Measurements from ENCODE around the gene RELT.

The RELT gene

DNA sequence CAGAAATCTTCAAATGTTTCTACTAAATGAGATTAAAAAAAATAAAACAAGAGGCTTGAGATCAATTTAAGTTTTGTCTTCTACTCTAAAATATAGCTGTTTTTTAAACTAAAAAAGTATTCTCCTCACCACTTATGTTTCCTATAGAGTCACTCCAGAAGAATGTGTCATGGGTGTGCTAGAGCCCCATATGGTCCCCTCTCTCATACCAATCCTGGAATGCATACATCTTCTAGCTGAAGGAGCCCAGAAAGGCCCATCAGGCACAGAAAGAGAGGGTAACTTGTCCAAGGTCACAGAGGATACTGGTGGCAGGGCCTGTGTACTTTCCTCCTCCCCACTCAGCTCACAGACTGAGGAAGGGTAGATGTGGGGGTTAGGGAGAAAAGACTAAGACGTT, 34.4 kb downstream of the RELT start:
- Histone ChIP-seq H3K9ac (ENCODE audit: low read length) (no peak overlapping the region), H4K20me1 (ENCODE audit: low read depth, low read length) (no peaks in the 10 kb centered on the region), H3K79me2 (ENCODE audit: insufficient read depth, low read length) (no peaks in the 10 kb centered on the region), H3K9me2 (replicated peaks; ENCODE audit: insufficient read depth, low read length) (no peaks in the 10 kb centered on the region), H3K4me3 (ENCODE audit: insufficient read depth, low read length, poor library complexity, severe bottlenecking) (no peak overlapping the region), H3K27ac (ENCODE audit: low read depth, low read length) (no peak overlapping the region), H3K9me3 (ENCODE audit: insufficient read depth, low read length) (no peaks in the 10 kb centered on the region), H3K27me3 (ENCODE audit: low read length) (no peaks in the 10 kb centered on the region), H3K4me2 (ENCODE audit: low read depth, low read length, poor library complexity, severe bottlenecking) (no peak overlapping the region), H3F3A (ENCODE audit: insufficient read depth) (no peaks in the 10 kb centered on the region), H3K36me3 (ENCODE audit: low read length) (no peaks in the 10 kb centered on the region), H2AFZ (ENCODE audit: low read depth, low read length, severe bottlenecking) (no peak overlapping the region)
- TF ChIP-seq EZH2phosphoT487 (conservative IDR thresholded peaks at IDR 0.05; ENCODE audit: low read length) (no peak), CTCF (IDR thresholded peaks at IDR 0.05; ENCODE audit: insufficient read depth, low read length, poor library complexity, severe bottlenecking) (no peak)

- Histone ChIP-seq H3K4me2 (ENCODE audit: low read depth, low read length, poor library complexity, severe bottlenecking) (no peak overlapping the region), H3K9me2 (replicated peaks; ENCODE audit: insufficient read depth, low read length) (no peaks in the 10 kb centered on the region), H3F3A (ENCODE audit: insufficient read depth) (no peaks in the 10 kb centered on the region), H3K27ac (ENCODE audit: low read depth, low read length) (no peak overlapping the region), H3K9ac (ENCODE audit: low read length) (no peak overlapping the region), H3K79me2 (ENCODE audit: insufficient read depth, low read length) (no peaks in the 10 kb centered on the region), H3K27me3 (ENCODE audit: low read length) (no peaks in the 10 kb centered on the region), H3K9me3 (ENCODE audit: insufficient read depth, low read length) (no peaks in the 10 kb centered on the region), H4K20me1 (ENCODE audit: low read depth, low read length) (no peaks in the 10 kb centered on the region), H2AFZ (ENCODE audit: low read depth, low read length, severe bottlenecking) (no peak overlapping the region), H3K4me3 (ENCODE audit: insufficient read depth, low read length, poor library complexity, severe bottlenecking) (no peak overlapping the region), H3K36me3 (ENCODE audit: low read length) (no peaks in the 10 kb centered on the region)
- no peak for TF ChIP-seq EZH2phosphoT487 (conservative IDR thresholded peaks at IDR 0.05; ENCODE audit: low read length)
- TF ChIP-seq CTCF (IDR thresholded peaks at IDR 0.05; ENCODE audit: insufficient read depth, low read length, poor library complexity, severe bottlenecking): no peak
Measured at GRCh38 chr11:73411031-73411430, 34.8 kb downstream of the RELT start.

- Histone ChIP-seq H3K4me3 (ENCODE audit: insufficient read depth, low read length, poor library complexity, severe bottlenecking) (no peak overlapping the region), H3K9me3 (ENCODE audit: insufficient read depth, low read length) (no peaks in the 10 kb centered on the region), H3K36me3 (ENCODE audit: low read length) (no peaks in the 10 kb centered on the region), H3K27ac (ENCODE audit: low read depth, low read length) (no peak overlapping the region), H3F3A (ENCODE audit: insufficient read depth) (no peaks in the 10 kb centered on the region), H3K9me2 (replicated peaks; ENCODE audit: insufficient read depth, low read length) (no peaks in the 10 kb centered on the region), H3K79me2 (ENCODE audit: insufficient read depth, low read length) (no peaks in the 10 kb centered on the region), H2AFZ (ENCODE audit: low read depth, low read length, severe bottlenecking) (no peak overlapping the region), H3K9ac (ENCODE audit: low read length) (no peak overlapping the region), H4K20me1 (ENCODE audit: low read depth, low read length) (no peaks in the 10 kb centered on the region), H3K27me3 (ENCODE audit: low read length) (no peaks in the 10 kb centered on the region), H3K4me2 (ENCODE audit: low read depth, low read length, poor library complexity, severe bottlenecking) (no peak overlapping the region)
- no peak for TF ChIP-seq CTCF (IDR thresholded peaks at IDR 0.05; ENCODE audit: insufficient read depth, low read length, poor library complexity, severe bottlenecking)
Measured at GRCh38 chr11:73412308-73412707, 36.1 kb downstream of the RELT start.

- Histone ChIP-seq H3K79me2 (ENCODE audit: insufficient read depth, low read length) (no peaks in the 10 kb centered on the region), H3K36me3 (ENCODE audit: low read length) (no peaks in the 10 kb centered on the region), H3K9me2 (replicated peaks; ENCODE audit: insufficient read depth, low read length) (no peaks in the 10 kb centered on the region), H3K4me2 (ENCODE audit: low read depth, low read length, poor library complexity, severe bottlenecking) (no peak overlapping the region), H3F3A (ENCODE audit: insufficient read depth) (no peaks in the 10 kb centered on the region), H3K9ac (ENCODE audit: low read length) (no peak overlapping the region), H3K27ac (ENCODE audit: low read depth, low read length) (no peak overlapping the region), H3K9me3 (ENCODE audit: insufficient read depth, low read length) (no peaks in the 10 kb centered on the region), H3K27me3 (ENCODE audit: low read length) (no peaks in the 10 kb centered on the region), H3K4me3 (ENCODE audit: insufficient read depth, low read length, poor library complexity, severe bottlenecking) (no peak overlapping the region), H4K20me1 (ENCODE audit: low read depth, low read length) (no peaks in the 10 kb centered on the region), H2AFZ (ENCODE audit: low read depth, low read length, severe bottlenecking) (no peak overlapping the region)
- TF ChIP-seq CTCF (IDR thresholded peaks at IDR 0.05; ENCODE audit: insufficient read depth, low read length, poor library complexity, severe bottlenecking): no peak
- no peak for TF ChIP-seq EZH2phosphoT487 (conservative IDR thresholded peaks at IDR 0.05; ENCODE audit: low read length)
Measured at GRCh38 chr11:73413256-73413655, 37.1 kb downstream of the RELT start.
